ENCODE measurements around the gene KIF6.

The KIF6 gene

DNA sequence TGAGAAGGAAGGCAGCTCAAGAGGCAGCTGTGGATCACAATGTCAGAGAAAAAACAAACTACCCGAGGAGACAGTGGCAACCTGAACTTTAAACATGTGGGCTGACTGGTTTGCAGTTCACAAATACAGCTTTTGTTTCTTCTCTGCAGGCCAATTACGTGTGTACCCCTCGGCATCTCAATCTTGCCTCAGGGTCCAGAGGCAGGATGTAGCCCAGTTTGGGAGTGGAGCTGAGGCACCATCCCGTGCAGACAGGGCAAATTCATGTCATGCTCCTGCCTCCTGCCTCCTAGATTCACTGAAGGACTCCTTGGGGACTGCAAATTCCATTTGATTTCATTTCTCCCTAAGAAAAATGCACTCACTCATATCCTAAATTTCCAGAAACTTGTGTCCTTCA is 308.5 kb downstream of the KIF6 start:
- DNase-seq (ENCODE audit: low read depth): no peak

DNA sequence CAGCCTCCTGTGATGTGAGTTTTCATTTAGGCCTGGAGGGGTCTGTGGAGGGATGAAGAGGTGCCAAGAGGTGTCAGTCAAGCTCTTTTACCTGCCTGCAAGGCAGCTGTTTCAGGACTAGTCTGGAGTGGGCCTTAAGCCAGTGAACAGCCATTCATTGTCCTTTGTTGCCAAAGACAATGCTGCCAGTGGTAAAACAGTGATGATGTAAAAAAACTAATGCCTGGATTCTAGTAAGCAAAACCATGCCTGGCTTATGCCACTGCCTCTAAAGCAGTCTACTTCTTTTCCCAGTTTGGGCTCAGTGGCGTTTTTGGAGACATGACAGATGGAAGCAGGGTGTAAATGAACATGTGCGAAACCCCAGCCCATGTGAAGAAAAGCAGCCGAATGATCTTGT is 309.2 kb downstream of the KIF6 start:
- DNase-seq (ENCODE audit: low read depth): no peak

DNA sequence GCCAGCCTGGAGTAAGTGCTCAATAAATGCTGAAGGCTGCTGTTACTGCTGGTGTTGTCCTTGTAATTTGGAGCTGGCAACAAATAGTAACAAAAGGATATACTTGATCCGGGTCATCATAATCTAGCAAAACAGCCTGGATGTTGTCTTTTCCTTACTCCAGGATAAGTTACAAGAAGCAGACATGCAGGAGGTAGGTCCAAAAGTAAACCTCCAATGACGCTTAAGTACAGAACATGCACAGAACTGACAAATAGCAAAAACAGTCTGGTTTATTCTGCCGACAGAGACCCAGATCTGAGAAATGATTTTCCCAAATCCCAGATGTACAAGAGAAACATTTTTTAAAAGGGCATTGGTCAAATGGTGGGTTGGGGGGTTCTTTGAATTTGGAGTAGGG is 309.7 kb downstream of the KIF6 start:
- no peak for DNase-seq (ENCODE audit: low read depth)

DNA sequence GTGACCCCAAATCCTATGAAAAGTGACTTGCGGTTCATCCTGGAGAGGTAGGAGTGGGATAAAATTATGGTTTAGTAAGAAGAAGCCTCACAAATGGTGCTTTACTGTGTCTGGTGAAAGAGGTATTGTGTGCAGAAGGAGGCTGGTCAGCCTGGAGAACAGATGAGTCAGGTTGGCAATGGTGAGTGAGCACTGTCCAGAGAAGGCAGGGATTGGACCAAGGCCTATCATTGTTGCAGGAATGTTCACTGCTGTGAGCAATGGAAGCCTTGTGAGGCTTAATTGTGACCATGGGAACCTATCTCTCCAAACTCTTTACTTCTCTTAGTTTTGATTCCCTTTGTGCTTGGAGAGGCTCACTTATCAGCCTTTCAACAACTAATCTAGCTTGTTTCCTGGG is 313.7 kb downstream of the KIF6 start:
- no peak for DNase-seq (ENCODE audit: low read depth)

DNA sequence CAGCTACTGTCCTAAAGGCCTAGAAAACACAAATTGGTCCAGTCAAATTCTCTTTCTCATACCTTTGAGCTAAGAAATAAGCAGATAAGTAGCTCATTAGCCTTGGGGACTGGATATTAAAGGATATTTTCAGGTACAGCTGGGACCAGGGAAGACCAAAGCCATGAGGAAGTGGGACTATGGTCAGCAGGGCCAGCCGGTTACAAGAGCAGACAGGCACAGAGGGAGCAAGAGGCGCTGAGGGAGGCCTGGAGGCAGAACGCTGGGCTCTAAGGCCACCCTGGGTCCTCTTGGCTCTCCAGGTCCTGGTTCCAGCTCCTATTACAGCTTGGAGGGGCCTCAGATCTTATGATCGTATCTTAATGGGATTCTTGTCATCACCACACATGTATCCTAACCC is 314.2 kb downstream of the KIF6 start:
- no peak for DNase-seq (ENCODE audit: low read depth)

DNA sequence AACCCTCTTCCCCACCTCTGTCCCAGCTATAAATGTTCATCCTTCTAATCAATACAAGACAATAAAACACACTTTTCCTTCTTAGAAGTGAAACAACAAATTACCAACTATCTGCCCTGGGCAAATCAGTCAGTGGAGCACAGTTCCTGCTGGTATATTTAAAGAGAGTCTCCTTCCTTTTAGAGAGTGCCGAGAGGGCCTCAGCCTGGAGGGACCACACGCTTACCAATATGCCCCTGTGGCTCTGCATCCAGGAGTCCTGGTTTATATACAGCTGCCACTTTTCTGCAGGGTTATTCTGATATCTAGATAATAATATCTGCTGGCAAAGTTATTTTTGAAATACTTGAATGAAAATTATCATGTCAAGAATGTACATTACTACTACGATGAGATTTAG is 315.3 kb downstream of the KIF6 start:
- DNase-seq (ENCODE audit: low read depth): no peak

DNA sequence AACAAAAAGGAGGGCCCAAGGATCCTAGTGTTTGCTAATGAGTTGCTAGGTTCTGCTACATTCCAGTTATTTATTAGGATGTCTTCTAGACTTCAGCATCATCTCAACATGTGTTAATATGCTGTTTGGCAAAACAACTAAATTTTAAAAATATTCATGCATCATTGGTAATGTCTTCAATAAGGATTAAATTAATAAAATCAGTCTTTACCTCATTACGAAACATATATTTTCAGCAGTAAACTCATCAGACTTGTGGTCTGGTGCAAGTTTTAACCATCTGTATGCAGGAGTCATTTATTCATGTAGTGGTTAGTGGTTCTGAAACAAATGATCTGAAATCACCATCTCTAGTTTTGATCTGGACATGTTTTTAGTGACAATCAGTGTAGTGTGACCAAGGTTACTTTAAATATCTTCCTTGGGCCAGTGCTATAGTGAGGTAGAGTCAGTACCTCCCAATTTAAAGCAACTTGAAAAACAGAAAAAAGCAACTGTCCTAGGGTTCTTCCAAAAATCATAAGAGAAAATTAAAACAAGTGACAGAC is 317.7 kb downstream of the KIF6 start:
- DNase-seq (ENCODE audit: low read depth): no peak

DNA sequence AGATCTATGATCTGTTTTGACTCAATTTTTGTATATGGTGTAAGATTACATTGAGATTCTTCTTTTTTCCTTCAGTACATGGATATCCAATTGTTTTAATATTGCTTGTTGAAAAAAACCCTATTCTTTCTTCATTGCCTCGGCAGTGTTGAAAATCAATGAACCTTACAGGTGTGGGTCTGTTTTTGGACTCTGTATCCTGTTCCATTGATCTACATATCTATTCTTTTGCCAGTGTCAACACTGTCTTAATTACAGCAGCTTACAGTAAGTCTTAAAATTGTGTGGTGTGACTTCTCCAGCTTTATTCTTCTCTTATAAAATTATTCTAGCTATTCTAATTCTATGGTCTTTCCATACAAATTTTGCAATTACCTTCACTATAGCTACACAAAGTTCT is 320.9 kb downstream of the KIF6 start:
- DNase-seq (ENCODE audit: low read depth): no peak

DNA sequence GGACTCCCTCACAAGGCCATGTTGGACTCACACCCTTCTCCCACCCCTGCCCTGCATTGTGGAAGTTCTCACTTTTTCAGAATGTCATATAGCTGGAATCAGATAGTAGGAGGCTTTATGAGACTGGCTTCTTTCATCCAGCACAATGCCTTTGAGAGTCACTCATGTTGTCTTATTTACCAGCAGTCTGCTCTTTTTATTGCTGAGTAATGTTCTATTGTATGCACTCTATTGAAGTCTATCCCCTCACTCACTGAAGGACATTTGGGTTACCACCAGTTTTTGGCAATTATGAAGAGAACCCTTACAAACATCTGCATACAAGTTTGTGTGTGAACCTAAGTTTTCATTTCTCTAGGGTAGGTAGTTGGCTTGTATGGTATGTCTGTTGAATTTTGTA is 321.9 kb downstream of the KIF6 start:
- no peak for DNase-seq (ENCODE audit: low read depth)

DNA sequence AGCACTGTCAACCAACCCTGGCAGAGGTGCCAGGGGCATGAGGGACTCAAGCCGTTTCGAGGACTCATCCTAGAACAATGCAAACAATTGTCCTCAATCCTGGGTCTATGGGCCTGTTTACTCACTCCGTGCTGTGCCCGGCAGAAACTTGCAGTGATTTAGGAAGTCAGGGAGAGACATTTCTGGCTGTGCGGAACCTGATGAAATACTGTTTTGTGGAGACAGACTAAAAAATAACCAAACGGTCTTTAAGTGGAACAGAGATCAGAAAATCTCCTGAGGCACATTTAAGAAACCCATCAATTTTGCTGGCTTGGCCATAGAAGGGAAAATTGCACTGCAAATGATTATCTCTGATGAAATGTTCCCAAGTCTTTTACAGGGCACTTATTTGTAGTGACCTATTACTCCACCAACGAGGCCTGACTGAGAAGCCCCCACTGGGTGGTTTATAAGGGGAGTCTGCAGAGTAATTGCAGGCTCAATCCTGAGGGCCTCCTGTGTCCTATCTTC is 322.9 kb downstream of the KIF6 start:
- no peak for DNase-seq (ENCODE audit: low read depth)

DNA sequence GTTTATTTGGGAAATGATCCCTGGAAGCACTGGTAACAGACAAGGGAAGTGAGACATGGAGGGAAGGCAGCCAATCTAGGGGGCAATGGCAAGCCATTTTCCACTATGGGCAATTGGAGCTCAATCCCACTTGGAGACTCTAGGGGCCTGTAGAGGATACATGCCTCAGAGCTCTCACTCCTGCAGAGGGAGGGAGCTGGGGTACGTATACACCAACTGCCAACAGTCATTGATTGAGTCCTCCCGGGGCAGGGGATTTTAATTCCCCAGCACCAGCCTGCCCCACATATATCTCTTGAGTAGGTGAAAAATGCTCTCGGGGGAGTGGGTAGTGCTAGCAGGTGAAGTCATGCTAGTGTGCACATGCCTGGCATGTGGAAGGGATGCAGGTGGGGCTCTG is 323.8 kb downstream of the KIF6 start:
- DNase-seq (ENCODE audit: low read depth): no peak

DNA sequence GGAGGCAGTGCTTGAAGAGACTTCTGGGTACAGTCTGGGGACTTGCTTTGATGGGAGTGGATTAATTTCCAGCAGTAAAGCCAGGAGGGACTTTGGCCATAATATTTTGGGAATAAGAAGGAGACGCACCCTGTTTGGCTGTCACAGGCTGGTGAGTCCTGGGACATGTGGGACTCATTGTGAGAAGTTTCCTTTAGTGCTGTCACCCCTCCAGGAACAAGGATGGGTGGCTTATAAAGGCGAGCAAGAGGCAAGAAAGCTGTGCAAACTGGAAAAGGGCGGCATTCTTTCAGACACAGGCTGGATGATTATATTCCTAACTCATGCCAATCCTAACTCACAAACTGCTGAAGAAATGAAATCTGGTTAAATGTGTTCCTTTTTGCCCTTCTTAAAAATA is 325.2 kb downstream of the KIF6 start:
- no peak for DNase-seq (ENCODE audit: low read depth)

DNA sequence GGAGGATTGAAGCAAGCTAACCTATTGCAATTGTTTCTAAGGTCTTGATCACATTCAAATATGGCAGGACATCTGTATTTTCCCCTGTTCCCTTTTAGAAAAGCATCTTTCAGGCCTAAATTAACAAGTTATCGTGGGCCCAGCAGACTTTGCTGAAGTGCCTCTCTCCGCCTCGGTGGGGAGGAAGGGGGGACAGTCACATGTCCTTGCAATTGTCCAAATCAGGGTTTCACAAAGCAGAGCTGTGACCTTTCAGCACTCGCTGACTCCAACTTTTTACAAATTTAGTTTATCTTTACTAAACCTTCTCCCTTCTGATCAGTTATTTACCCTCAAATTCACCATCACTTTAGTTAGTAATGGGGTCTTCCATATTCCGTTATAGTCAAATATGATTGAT is 328.4 kb downstream of the KIF6 start:
- DNase-seq (ENCODE audit: low read depth): no peak

DNA sequence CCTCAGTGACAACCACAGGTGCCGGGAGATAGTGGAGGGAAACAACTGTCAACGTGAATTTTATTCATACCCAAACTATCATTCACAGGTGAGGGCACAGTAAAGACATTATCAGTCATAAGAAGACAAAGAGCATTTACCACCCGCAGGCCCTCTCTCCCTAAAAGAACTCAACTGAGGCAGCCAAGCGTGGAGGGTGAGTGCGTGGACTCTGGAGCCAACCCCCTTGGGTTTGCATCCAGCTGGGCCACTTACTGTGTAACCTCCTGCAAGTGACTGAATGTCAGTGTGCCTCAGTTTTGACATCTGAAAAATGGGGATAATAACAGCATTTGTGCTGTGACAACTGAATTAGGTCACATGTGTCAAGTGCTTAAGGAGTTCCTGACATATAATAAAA is 332.1 kb downstream of the KIF6 start:
- DNase-seq (ENCODE audit: low read depth): no peak

DNA sequence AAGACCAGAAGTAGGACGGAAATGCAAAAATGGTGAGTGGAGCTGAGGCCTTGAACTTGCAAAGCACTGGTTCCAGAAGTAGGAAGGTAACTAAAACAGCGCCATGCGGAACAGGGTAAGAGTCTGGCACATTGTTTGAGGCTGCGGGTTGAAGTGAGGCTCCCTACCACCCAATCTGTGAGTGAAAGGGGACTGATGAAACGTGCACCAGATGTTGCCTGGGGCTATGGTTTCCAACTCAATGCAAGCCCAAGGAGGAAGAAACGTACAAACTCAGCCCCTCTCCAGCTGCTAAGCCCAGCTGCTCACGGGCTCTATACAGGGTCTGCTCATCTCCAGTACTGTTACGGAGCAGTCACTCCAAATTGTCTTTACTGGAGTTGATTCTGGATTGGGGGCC is 334.0 kb downstream of the KIF6 start:
- DNase-seq (ENCODE audit: low read depth): no peak

DNA sequence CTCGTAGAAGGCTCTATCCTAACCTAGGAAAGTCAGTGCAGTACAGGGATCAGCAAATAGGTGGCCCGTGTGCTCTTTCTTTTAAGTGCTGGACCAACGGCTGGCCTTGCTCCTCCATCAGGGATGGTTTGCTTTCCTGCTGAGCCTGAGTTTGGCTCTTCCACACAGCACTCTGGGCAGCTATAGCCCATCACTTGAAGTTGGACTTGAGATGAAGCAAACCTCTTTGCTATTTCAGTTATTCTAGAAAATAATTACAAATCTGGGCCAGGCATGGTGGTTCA is 335.8 kb downstream of the KIF6 start:
- no peak for DNase-seq (ENCODE audit: low read depth)

DNA sequence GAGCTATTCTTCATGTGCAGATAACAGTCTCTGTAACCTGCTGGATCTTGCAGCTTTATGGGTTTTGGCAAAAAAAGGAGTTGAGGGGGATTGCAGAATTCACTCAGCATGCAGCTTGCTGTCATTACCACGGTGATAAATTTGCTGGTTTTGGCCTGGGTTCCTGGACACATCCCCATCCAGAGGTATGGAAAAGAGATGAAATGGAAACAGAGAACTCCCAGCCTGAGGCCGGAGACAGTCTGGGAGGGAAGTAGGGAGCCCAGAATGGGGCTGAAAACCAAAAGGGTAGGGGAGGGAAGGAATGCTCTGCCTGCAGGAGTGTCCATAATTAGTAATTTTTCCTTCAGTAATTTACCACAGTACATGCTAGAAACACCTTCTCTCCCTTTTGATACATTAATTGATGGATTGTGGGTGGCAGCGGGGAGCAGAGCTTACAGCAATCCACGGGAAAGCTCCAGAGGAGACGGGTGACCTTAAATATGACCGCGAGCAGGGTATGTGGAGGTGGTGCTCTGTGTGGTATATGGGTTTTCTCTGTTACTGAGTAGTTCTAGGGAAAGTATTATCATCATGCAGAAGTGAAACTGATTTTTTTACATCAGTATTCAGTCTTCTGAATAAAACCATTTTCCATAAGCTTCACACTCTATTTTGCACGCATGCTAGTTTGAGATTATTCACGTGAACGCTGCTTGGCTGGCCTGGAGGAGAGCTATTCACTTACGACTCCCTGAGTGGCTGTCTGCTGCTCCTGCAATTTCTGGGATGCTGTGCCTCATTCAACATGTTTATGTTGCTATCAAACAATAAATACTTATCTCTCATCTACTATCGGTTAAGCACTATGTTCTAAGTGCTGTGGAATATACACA is 336.4 kb downstream of the KIF6 start:
- DNase-seq (ENCODE audit: low read depth): no peak

DNA sequence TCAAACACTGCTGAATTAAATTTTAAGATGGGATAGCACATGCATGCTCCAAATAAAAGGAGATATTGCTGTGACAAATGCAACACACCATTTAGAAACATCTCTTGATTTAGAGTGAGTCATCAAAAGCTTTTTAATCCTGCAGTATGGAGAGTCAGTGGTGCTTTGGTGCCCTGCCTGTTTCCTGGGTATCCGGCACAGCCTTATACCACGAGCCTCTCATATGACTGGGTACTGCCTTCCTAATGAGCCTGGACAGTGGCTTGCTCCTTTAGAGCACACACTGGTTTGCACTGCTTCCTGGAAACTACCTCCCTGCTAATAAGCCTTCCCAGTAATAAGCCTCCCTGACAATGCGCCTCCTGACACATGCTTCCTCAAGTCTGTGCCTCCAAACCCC is 337.4 kb downstream of the KIF6 start:
- no peak for DNase-seq (ENCODE audit: low read depth)

DNA sequence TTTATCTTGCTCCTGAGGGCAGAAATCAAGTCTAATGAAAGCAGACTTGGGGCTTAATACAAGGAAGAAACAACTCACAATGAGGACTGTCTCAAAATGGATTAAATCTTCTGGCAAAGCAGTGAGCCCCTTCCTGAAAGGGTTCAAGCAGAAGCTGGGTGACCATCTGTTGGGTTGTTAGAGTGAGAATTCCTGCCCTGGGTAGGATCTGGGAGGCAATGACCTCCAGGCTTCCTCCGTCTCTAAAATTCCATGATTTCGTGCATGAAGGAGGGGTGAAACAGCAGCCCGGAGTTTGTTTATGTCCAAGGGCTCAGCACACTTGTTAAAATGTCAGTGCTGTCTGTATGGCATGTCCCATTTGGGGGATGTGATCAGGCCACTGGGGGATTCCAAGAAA is 338.7 kb downstream of the KIF6 start:
- DNase-seq (ENCODE audit: low read depth): no peak

DNA sequence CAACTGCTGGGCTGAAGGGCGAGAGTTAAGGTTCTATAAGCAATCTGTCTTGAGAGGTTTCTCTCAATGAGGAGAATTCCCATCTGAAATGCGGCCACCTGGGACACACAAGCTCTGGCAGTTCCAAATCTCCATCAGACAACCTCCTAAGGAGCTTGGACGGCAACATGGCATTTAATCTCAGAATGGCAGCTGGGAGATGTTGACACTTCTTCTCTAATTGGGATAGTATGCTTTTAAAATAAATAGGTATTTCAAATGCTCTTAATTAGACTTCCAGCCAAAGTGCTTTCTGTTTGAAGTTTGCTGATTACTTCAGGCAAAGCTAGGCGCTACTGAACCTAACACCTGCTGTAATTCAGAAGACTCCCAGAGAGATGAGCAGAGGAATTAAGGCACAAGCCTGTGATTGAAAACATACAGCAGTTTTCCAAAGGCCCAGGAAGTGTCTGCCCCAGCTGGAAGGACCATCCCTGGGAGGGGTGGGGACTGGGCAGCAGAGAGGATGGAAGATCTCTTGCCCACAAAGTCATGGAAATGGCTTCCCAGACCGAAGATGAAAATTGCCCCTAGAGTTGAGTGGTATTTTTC is 343.6 kb downstream of the KIF6 start:
- no peak for DNase-seq (ENCODE audit: low read depth)

DNA sequence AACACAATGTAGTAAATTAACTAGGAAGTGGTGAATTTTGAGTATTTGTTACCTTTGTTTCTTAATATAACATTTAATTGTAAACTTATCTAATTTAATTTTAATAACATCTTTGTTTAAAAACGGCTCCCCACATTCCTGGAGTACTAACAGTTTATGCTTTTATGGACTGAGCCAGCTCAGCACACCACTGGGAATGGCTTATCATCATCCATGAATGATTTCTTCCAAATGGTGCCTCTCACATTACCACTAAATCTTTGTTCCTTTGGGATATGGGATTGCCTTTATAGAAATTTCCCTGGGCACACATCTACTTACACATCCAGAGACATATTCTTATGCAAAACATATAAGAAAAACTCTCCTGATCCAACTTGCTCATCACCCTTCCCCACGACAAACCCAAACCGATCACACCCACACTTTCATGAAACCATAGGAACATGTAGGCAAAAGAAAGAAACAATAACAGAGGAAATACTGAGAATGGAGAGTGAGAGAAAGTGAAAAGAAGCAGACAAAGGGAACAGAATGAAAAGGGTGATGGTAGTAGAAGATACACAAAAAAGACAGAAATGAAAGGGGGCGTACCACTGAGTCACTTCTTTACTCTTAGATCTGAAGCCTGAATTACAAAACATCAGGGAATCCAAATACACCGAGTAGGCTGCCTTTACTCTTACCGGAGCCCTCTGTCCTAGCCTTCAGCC is 344.2 kb downstream of the KIF6 start:
- no peak for DNase-seq (ENCODE audit: low read depth)

DNA sequence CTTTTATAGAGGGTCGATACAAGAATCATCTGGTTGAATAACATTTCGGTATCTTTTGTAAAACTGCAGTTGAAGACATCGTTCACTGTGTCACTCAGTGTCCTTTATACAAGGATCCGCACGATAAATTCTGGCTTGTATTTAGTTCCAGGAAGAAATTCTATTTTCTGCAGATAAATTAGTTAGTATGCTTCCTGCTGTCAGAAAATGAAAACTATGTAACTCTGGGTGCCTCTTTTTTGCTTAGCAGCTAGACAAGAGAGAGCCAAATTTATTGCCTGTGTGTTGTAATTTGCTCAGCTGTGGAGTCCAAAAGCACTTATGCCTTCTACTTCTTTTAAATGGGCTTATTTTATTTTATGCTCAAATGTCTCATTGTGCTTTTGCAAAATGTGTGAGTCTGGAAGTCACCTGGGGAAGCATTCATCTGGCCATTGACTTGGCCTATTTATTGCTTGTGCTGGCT is 346.2 kb downstream of the KIF6 start:
- no peak for DNase-seq (ENCODE audit: low read depth)
